CD4-positive, alpha-beta T cell treated with Interleukin-4 for 1 hour (primary cell): ENCODE data around the gene FAT4.

Experiments
- DNase-seq, 2 donors: peaks; one replicate each; pipeline ENCODE4 v3.0.0-alpha.2; 2020 to 2022

Gene FAT4

GRCh38 chr4:125316791-125317524 is 2.2 kb downstream of the FAT4 start:
- DNase-seq: no peak

- no peak for DNase-seq
Measured at GRCh38 chr4:125317525-125317877, 2.7 kb downstream of the FAT4 start.

GRCh38 chr4:125319311-125319710 is 4.6 kb downstream of the FAT4 start:
- no peak for DNase-seq

GRCh38 chr4:125321709-125322365 is 7.1 kb downstream of the FAT4 start:
- no peak for DNase-seq

- no peak for DNase-seq
Measured at GRCh38 chr4:125322366-125322730, 7.6 kb downstream of the FAT4 start.

GRCh38 chr4:125323654-125324053 is 8.9 kb downstream of the FAT4 start:
- no peak for DNase-seq

GRCh38 chr4:125325733-125326132 is 11.0 kb downstream of the FAT4 start:
- no peak for DNase-seq

- no peak for DNase-seq
Measured at GRCh38 chr4:125331116-125331515, 16.4 kb downstream of the FAT4 start.

GRCh38 chr4:125334926-125335325 is 20.2 kb downstream of the FAT4 start:
- no peak for DNase-seq

GRCh38 chr4:125338814-125339213 is 24.1 kb downstream of the FAT4 start:
- no peak for DNase-seq

- DNase-seq: no peak
Measured at GRCh38 chr4:125344198-125344597, 29.4 kb downstream of the FAT4 start.

- DNase-seq: no peak
Measured at GRCh38 chr4:125346616-125347015, 31.9 kb downstream of the FAT4 start.

- DNase-seq: no peak
Measured at GRCh38 chr4:125350470-125351135, 35.8 kb downstream of the FAT4 start.

GRCh38 chr4:125352521-125352920 is 37.8 kb downstream of the FAT4 start:
- DNase-seq: no peak

GRCh38 chr4:125353131-125353530 is 38.4 kb downstream of the FAT4 start:
- no peak for DNase-seq

GRCh38 chr4:125355791-125356190 is 41.0 kb downstream of the FAT4 start:
- no peak for DNase-seq

- no peak for DNase-seq
Measured at GRCh38 chr4:125357675-125358074, 42.9 kb downstream of the FAT4 start.

- no peak for DNase-seq
Measured at GRCh38 chr4:125358453-125358852, 43.7 kb downstream of the FAT4 start.

- no peak for DNase-seq
Measured at GRCh38 chr4:125359363-125359762, 44.6 kb downstream of the FAT4 start.

- no peak for DNase-seq
Measured at GRCh38 chr4:125359960-125360634, 45.3 kb downstream of the FAT4 start.

GRCh38 chr4:125360727-125361126 is 46.0 kb downstream of the FAT4 start:
- no peak for DNase-seq
